Fibroblast of pulmonary artery (primary cell): ENCODE data around the gene SDK1.

ENCODE experiments used
- DNase-seq: peaks from one replicate; pipeline ENCODE4 v3.0.0-alpha.2; 2010; ENCODE audit warnings: low read depth
- H3K4me3 ChIP-seq: replicated peaks from 2 replicates; pipeline ENCODE4 v1.5.1; 2011; ENCODE audit warnings: low read depth, mild to moderate bottlenecking, control low read depth, low read length, moderate library complexity
- TF ChIP-seq, protein P1 (sequence below): IDR thresholded peaks from 2 replicates; pipeline ENCODE4 v1.5.1; 2011; ENCODE audit warnings: mild to moderate bottlenecking, control low read depth, low read length, inconsistent platforms; ENCODE audit errors: missing control alignments

The SDK1 gene

GRCh38 chr7:4281231-4281993 lies 980.4 kb downstream of the SDK1 start:
- DNase-seq, result no peak
- TF ChIP-seq, protein P1, sequence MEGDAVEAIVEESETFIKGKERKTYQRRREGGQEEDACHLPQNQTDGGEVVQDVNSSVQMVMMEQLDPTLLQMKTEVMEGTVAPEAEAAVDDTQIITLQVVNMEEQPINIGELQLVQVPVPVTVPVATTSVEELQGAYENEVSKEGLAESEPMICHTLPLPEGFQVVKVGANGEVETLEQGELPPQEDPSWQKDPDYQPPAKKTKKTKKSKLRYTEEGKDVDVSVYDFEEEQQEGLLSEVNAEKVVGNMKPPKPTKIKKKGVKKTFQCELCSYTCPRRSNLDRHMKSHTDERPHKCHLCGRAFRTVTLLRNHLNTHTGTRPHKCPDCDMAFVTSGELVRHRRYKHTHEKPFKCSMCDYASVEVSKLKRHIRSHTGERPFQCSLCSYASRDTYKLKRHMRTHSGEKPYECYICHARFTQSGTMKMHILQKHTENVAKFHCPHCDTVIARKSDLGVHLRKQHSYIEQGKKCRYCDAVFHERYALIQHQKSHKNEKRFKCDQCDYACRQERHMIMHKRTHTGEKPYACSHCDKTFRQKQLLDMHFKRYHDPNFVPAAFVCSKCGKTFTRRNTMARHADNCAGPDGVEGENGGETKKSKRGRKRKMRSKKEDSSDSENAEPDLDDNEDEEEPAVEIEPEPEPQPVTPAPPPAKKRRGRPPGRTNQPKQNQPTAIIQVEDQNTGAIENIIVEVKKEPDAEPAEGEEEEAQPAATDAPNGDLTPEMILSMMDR, result no peak
- no peak overlapping the region for H3K4me3 ChIP-seq

DNA sequence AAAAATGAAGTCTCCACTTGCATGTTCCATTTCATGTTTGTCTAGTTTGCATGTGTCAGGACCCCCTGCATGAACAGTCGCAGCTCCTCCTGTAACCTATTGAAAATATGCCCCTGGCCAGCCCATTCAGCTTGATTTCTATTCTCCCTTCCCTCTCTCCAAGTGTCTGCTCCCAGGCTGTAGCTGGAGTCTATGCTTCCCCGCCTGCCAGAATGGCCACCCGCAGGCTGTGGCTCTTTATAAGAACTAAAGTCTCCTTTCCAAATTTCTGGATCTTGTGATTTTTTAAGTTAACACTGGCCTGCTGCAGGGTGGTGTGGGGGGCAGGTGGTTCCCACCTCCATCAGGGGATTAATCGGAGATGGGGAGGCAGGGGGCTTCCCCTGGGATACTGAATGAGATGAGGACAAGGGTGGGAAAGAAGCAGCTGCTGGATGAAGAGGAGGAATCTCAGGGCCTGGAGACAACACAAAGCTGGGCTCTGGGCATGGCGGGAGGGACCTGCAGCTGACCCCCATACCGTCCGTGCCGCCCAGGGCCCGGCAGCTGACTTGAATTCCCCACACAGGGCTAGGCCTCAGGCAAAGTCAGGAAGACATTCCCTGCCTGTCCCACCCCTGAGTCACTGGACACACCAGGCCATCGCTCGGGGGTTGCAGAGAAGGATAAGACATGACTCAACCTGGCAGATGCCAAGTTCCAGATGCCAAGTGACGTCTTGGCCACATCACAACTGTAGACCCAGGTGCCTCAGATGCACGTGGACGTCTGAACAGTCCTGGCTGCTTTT lies 981.6 kb downstream of the SDK1 start:
- no peak for DNase-seq
- TF ChIP-seq, protein P1, result no peak
- no peak overlapping the region for H3K4me3 ChIP-seq

GRCh38 chr7:4286351-4286750 lies 985.3 kb downstream of the SDK1 start:
- H3K4me3 ChIP-seq, result no peak overlapping the region
- DNase-seq, result no peak
- TF ChIP-seq, protein P1, result no peak

DNA sequence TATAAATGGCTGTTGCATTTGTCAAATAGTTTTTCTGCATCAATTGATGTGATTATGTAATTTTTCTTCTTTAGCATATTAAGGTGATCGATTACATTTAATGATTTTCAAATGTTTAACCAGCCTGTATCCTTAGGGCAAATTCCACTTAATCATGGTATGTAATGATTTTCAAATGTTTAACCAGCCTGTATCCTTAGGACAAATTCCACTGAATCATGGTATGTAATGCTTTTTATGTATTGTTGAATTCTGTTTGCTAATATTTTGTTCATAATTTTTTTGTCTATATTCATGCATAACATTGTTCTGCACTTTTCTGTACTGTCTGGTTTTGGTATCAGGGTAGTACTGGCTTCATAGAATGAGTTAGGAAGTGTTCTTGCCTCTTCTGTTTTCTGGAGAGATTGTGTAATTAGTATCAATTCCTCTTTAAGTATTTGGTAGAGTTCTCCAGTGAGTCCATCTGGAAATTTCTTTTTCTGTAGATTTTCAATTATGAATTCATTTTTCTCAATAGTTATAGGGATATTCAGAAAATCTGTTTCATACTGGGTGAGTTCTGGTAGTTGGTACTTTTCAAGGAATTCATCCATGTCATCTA lies 987.8 kb downstream of the SDK1 start:
- TF ChIP-seq, protein P1, result no peak
- no peak overlapping the region for H3K4me3 ChIP-seq
- DNase-seq, result no peak

DNA sequence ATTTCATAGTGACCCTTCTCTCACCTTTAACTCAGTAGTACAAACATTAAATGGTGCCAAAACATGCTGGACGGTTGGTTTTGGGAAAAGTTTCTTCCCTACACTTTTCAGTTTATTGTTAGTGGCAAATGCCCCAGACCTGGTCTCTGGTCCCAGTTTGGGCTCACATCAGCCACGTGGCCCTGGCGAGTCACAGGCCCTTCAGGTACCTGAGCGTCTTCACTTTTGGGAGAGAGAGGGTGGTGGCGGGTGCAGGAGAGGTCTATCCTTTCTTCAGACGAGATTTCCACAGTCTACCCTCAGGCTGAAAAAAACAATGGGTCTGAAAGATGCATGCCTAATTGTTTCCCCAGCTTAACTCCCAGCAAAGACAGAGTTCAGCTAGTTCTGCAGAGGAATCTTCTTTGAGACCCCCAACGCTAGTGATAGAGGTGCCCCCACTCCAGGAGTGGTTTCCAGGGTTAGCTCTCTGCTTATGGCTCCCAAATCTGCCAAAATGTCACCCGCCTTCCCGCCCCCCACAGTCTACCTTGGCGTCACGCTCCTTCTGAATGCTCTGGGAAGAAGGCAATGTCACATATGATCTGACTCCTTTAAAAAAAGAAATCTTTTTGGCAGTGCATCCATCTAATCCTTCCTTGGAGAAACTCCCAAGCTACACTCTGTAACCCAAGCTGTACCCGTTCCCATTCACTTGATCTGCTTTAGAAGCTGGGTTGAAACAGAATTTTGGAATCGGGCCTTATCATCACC lies 996.3 kb downstream of the SDK1 start:
- DNase-seq, result no peak
- TF ChIP-seq, protein P1, result no peak
- H3K4me3 ChIP-seq, result no peak overlapping the region

- H3K4me3 ChIP-seq, result no peak overlapping the region
- no peak for DNase-seq
- TF ChIP-seq, protein P1, result no peak
These were observed 996.8 kb downstream of the SDK1 start for GRCh38 chr7:4297918-4298219.
